ENCODE data around the gene HOXD13.
A peak's percentile ranks its signal among the peaks of the same experiment; 100 is the strongest.

Gene HOXD13

GRCh38 chr2:176124947-176125771, 32.6 kb downstream of the HOXD13 start:
- H3K9me3 ChIP-seq (ENCODE audit: control insufficient read depth, insufficient read depth, low read depth, low read length), result no peaks in the 10 kb centered on the region
- H3K27me3 ChIP-seq (ENCODE audit: control insufficient read depth, insufficient read depth, low read length), result peaks cover 100% of the 10 kb centered on the region
- H3K4me1 ChIP-seq (ENCODE audit: control insufficient read depth, insufficient read depth, low read length), result peaks cover 13% of the 10 kb centered on the region
- peak overlapping the region; percentile 69 for H3K9ac ChIP-seq (ENCODE audit: low read length)
- H3K4me3 ChIP-seq (ENCODE audit: low read depth, low read length), result no peak overlapping the region; the same call in 1 of the 2 replicates
- no peak overlapping the region; the same call in 1 of the 2 replicates for H3K27ac ChIP-seq (ENCODE audit: low read depth, low read length)
- H3K36me3 ChIP-seq (ENCODE audit: control insufficient read depth, insufficient read depth, low read length), result no peaks in the 10 kb centered on the region

- Histone ChIP-seq H3K27ac (ENCODE audit: low read depth, low read length) (no peak overlapping the region; the same call in 1 of the 2 replicates), H3K9me3 (ENCODE audit: control insufficient read depth, insufficient read depth, low read depth, low read length) (no peaks in the 10 kb centered on the region), H3K27me3 (ENCODE audit: control insufficient read depth, insufficient read depth, low read length) (peaks cover 100% of the 10 kb centered on the region), H3K4me1 (ENCODE audit: control insufficient read depth, insufficient read depth, low read length) (peaks cover 13% of the 10 kb centered on the region), H3K9ac (ENCODE audit: low read length) (peak overlapping the region; percentile 72), H3K4me3 (ENCODE audit: low read depth, low read length) (no peak overlapping the region), H3K36me3 (ENCODE audit: control insufficient read depth, insufficient read depth, low read length) (no peaks in the 10 kb centered on the region)
These were observed 33.2 kb downstream of the HOXD13 start for GRCh38 chr2:176125772-176126054.

GRCh38 chr2:176126929-176127773, 34.6 kb downstream of the HOXD13 start:
- peaks cover 13% of the 10 kb centered on the region for H3K4me1 ChIP-seq (ENCODE audit: control insufficient read depth, insufficient read depth, low read length)
- H3K9ac ChIP-seq (ENCODE audit: low read length), result peak overlapping the region; percentile 80
- no peak overlapping the region; the same call in 1 of the 2 replicates for H3K27ac ChIP-seq (ENCODE audit: low read depth, low read length)
- no peaks in the 10 kb centered on the region for H3K36me3 ChIP-seq (ENCODE audit: control insufficient read depth, insufficient read depth, low read length)
- peaks cover 100% of the 10 kb centered on the region for H3K27me3 ChIP-seq (ENCODE audit: control insufficient read depth, insufficient read depth, low read length)
- no peaks in the 10 kb centered on the region for H3K9me3 ChIP-seq (ENCODE audit: control insufficient read depth, insufficient read depth, low read depth, low read length)
- H3K4me3 ChIP-seq (ENCODE audit: low read depth, low read length), result peak overlapping the region; percentile 11; the same call in 1 of the 2 replicates

- H3K4me3 ChIP-seq (ENCODE audit: low read depth, low read length), result peak overlapping the region; percentile 49; the same call in 1 of the 2 replicates
- no peaks in the 10 kb centered on the region for H3K9me3 ChIP-seq (ENCODE audit: control insufficient read depth, insufficient read depth, low read depth, low read length)
- H3K4me1 ChIP-seq (ENCODE audit: control insufficient read depth, insufficient read depth, low read length), result peaks cover 13% of the 10 kb centered on the region
- H3K9ac ChIP-seq (ENCODE audit: low read length), result peak overlapping the region; percentile 80
- no peak overlapping the region for H3K27ac ChIP-seq (ENCODE audit: low read depth, low read length)
- no peaks in the 10 kb centered on the region for H3K36me3 ChIP-seq (ENCODE audit: control insufficient read depth, insufficient read depth, low read length)
- peaks cover 100% of the 10 kb centered on the region for H3K27me3 ChIP-seq (ENCODE audit: control insufficient read depth, insufficient read depth, low read length)
These were observed 35.2 kb downstream of the HOXD13 start for GRCh38 chr2:176127774-176128072.

- no peaks in the 10 kb centered on the region for H3K36me3 ChIP-seq (ENCODE audit: control insufficient read depth, insufficient read depth, low read length)
- H3K27ac ChIP-seq (ENCODE audit: low read depth, low read length), result no peak overlapping the region
- no peaks in the 10 kb centered on the region for H3K9me3 ChIP-seq (ENCODE audit: control insufficient read depth, insufficient read depth, low read depth, low read length)
- H3K4me1 ChIP-seq (ENCODE audit: control insufficient read depth, insufficient read depth, low read length), result peaks cover 13% of the 10 kb centered on the region
- peak overlapping the region; percentile 80 for H3K9ac ChIP-seq (ENCODE audit: low read length)
- H3K4me3 ChIP-seq (ENCODE audit: low read depth, low read length), result peak overlapping the region; percentile 49
- H3K27me3 ChIP-seq (ENCODE audit: control insufficient read depth, insufficient read depth, low read length), result peaks cover 100% of the 10 kb centered on the region
These were observed 35.9 kb downstream of the HOXD13 start for GRCh38 chr2:176128172-176128981.

- H3K4me1 ChIP-seq (ENCODE audit: control insufficient read depth, insufficient read depth, low read length), result peaks cover 16% of the 10 kb centered on the region
These were observed 36.7 kb downstream of the HOXD13 start, which contains the start of gene HOXD8 for GRCh38 chr2:176128982-176129796. TSS of gene HOXD8 (plus strand) at chr2:176129705. CDS start at chr2:176130367, 662 bp downstream.

GRCh38 chr2:176129813-176130146, 37.3 kb downstream of the HOXD13 start:
- Histone ChIP-seq H3K36me3 (ENCODE audit: control insufficient read depth, insufficient read depth, low read length) (no peaks in the 10 kb centered on the region), H3K4me3 (ENCODE audit: low read depth, low read length) (peak overlapping the region; percentile 49; the same call in 1 of the 2 replicates), H3K9ac (ENCODE audit: low read length) (peak overlapping the region; percentile 54), H3K27ac (ENCODE audit: low read depth, low read length) (no peak overlapping the region), H3K27me3 (ENCODE audit: control insufficient read depth, insufficient read depth, low read length) (peaks cover 100% of the 10 kb centered on the region), H3K4me1 (ENCODE audit: control insufficient read depth, insufficient read depth, low read length) (peaks cover 18% of the 10 kb centered on the region), H3K9me3 (ENCODE audit: control insufficient read depth, insufficient read depth, low read depth, low read length) (no peaks in the 10 kb centered on the region)

More at GRCh38 chr2:176128982-176129796, 36.7 kb downstream of the HOXD13 start, which contains the start of gene HOXD8:
- H3K4me3 ChIP-seq (ENCODE audit: low read depth, low read length), result peak within 1 kb of the TSS; percentile 49
- H3K27ac ChIP-seq (ENCODE audit: low read depth, low read length), result no peak within 1 kb of the TSS; the same call in 1 of the 2 replicates
- H3K36me3 ChIP-seq (ENCODE audit: control insufficient read depth, insufficient read depth, low read length), result no peaks in the 10 kb centered on the region
- no peaks in the 10 kb centered on the region for H3K9me3 ChIP-seq (ENCODE audit: control insufficient read depth, insufficient read depth, low read depth, low read length)
- H3K27me3 ChIP-seq (ENCODE audit: control insufficient read depth, insufficient read depth, low read length), result peaks cover 100% of the 10 kb centered on the region
- H3K9ac ChIP-seq (ENCODE audit: low read length), result peak within 1 kb of the TSS; percentile 80

- H3K27me3 ChIP-seq (ENCODE audit: control insufficient read depth, insufficient read depth, low read length), result peaks cover 100% of the 10 kb centered on the region
- H3K4me1 ChIP-seq (ENCODE audit: control insufficient read depth, insufficient read depth, low read length), result peaks cover 19% of the 10 kb centered on the region
- H3K9ac ChIP-seq (ENCODE audit: low read length), result peak overlapping the region; percentile 78
- H3K36me3 ChIP-seq (ENCODE audit: control insufficient read depth, insufficient read depth, low read length), result no peaks in the 10 kb centered on the region
- no peaks in the 10 kb centered on the region for H3K9me3 ChIP-seq (ENCODE audit: control insufficient read depth, insufficient read depth, low read depth, low read length)
- no peak overlapping the region for H3K27ac ChIP-seq (ENCODE audit: low read depth, low read length)
- peak overlapping the region; percentile 49 for H3K4me3 ChIP-seq (ENCODE audit: low read depth, low read length)
These were observed 37.8 kb downstream of the HOXD13 start for GRCh38 chr2:176130147-176130956.

- Histone ChIP-seq H3K4me1 (ENCODE audit: control insufficient read depth, insufficient read depth, low read length) (peaks cover 27% of the 10 kb centered on the region), H3K9ac (ENCODE audit: low read length) (peak overlapping the region; percentile 78), H3K36me3 (ENCODE audit: control insufficient read depth, insufficient read depth, low read length) (no peaks in the 10 kb centered on the region), H3K4me3 (ENCODE audit: low read depth, low read length) (peak overlapping the region; percentile 37), H3K27me3 (ENCODE audit: control insufficient read depth, insufficient read depth, low read length) (peaks cover 100% of the 10 kb centered on the region), H3K27ac (ENCODE audit: low read depth, low read length) (no peak overlapping the region), H3K9me3 (ENCODE audit: control insufficient read depth, insufficient read depth, low read depth, low read length) (no peaks in the 10 kb centered on the region)
These were observed 38.7 kb downstream of the HOXD13 start for GRCh38 chr2:176130957-176131847.

Data from HUES6 (cell line).